Measurements from ENCODE around the gene GPANK1.

GPANK1 gene

GRCh38 chr6:31642798-31643570 lies 21.8 kb downstream of the GPANK1 start:
- no peak for DNase-seq (ENCODE audit: low read depth in 3 of 3, low spot score in 1 of 3)

DNA sequence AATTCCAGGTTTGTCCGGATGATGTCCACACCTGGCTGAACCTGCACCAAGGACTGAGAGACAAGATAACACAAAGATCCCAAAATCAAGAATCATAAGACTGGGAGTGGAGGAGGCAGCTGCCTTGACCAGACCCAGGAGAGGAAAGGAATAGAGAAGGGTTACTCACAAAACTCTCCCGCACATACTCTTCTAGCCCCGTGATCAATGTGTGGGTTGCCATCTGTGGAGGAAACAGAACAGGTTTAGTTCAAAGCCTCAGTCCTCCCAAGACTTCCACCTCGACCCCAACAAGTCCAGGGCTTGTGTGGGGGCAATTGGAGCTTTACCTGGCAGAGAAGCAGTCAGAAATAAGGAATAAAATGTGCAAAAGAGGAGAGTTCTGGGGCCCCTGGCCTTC lies 23.4 kb downstream of the GPANK1 start:
- no peak for DNase-seq (ENCODE audit: low read depth in 3 of 3, low spot score in 1 of 3)

DNA sequence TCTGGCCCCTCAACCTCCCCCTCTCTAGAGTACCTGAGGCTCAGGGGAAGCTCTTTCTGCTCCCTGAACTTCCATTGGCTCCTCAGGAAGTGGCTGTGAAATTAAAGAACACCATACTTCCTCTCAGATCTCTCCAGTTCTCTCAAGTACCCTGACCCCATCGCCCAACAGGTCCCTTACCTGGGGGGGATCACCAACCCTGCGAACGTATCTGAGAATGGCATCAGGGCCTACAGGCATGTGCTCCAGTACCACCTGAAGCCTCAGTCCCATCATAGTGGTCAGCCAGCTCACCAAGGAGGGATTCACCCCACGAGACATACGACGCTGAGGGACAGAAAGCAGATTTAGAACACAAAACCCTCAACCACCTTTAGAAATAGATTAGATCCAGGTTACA lies 24.2 kb downstream of the GPANK1 start:
- DNase-seq (ENCODE audit: low read depth in 3 of 3, low spot score in 1 of 3), result no peak

DNA sequence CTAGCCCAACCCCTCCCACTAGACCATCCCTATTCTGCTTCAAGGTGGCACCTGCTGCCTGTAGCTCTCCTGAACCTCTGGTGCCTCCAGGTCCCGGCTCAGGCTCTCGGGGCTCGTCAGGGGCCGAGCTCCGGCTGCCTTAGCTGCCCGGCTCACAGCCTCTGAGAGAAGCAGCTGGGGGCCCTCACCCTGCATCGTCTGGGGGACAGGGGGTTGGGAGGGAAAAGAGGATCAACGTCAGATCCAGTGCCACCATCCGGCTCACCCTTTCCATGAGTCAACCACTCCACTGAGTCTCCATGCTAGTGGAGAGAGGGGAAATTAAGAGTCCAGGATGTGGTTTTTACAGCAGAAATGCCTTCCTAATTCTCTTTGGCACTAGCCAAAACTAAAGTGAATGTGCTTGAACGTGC lies 25.3 kb downstream of the GPANK1 start:
- DNase-seq (ENCODE audit: low read depth in 3 of 3, low spot score in 1 of 3), result no peak

DNA sequence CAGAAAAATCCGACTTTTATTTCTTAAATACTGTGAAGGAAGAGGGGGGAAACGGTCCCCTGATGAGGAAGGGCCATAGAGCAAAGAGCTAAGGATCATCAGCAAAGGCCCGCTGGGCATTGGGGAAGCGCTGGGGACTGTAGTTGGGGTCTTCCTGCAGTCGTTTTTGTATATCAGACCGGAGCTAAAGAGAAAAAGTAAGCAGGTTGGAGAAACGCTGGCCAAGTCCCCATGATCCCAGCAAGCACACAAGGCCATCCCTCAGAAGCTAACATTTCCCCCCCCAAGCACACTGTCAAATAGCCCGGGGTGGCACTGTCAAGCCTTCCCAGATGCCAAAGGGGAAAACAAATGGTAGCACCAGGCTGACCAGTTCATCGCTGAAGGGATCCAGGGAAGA lies 25.8 kb downstream of the GPANK1 start:
- no peak for DNase-seq (ENCODE audit: low read depth in 3 of 3, low spot score in 1 of 3)

DNA sequence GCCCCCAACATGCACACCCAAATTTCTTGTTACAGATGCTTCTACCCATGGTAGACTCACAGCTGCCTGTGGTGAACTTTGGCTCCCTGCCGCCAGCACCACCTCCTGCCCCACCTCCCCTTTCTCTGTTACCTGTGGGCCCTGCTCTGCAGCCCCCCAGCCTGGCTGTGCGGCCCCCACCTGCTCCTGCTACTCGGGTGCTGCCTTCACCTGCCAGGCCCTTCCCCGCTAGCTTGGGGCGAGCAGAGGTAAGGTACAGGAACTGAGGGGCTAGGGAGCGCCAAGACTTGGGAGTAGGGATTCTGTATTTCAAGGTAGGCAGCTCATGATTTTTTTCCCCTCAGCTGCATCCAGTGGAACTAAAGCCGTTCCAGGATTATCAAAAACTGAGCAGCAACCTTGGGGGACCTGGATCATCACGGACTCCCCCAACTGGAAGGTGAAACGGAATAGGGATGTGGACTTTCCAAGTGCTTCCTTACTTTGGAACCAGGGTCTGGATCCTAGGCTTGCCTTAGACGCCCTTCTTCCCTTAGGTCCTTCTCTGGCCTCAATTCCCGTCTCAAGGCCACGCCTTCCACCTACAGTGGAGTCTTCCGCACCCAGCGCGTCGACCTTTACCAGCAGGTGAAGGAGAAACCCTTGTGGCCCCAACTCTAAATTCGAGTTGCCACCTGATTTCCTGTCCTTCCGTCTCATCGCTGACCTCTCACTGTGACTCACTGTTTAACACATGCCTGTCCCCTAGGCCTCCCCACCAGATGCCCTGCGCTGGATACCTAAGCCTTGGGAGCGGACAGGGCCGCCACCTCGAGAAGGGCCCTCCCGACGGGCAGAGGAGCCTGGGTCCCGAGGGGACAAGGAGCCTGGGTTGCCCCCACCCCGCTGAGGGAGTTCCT lies 27.9 kb downstream of the GPANK1 start:
- no peak for DNase-seq (ENCODE audit: low read depth in 3 of 3, low spot score in 1 of 3)

DNA sequence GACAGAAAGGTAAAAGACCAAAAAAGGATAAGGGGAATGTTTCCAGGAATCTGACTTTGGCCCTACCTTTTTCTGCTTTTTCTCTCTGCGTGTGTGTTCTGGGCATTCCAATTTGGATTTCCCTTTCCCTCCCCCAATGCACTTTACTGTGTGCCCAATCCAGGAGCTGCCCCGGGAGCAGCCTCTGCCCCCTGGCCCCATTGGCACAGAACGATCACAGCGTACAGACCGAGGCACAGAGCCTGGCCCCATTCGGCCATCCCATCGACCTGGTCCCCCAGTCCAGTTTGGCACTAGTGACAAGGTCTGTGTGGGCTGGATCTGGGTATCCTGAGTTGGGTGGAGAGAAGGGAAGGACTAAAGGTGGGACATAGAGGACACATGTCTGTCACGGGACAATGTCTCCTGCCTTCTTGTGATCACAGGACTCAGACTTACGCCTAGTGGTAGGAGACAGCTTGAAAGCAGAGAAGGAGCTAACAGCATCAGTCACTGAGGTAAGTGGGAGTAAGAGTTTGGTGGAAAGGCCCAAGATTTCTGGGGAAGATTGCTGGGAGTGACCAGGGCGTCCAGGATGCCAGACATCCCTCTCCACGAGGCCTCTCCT lies 29.7 kb downstream of the GPANK1 start:
- DNase-seq (ENCODE audit: low read depth in 3 of 3, low spot score in 1 of 3), result no peak

- no peak for DNase-seq (ENCODE audit: low read depth in 3 of 3, low spot score in 1 of 3)
Measured at GRCh38 chr6:31634131-31634530, 30.7 kb downstream of the GPANK1 start.

DNA sequence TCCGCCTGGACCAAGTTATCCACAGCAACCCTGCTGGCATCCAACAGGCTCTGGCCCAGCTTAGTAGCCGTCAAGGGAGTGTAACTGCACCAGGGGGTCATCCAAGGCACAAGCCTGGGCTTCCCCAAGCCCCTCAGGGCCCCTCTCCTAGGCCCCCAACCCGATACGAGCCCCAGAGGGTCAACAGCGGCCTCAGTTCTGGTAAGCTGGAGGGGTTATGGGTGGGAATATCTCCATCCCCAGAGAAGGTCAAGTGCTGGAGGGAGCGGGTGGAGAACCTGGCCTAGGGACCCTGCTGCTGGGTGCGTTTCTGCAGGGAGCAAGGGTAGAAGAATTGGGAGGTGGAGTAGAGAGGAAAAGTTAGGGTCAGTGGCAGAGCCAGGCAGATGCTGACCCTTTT lies 31.4 kb downstream of the GPANK1 start:
- no peak for DNase-seq (ENCODE audit: low read depth in 3 of 3, low spot score in 1 of 3)

GRCh38 chr6:31632279-31632946 lies 32.4 kb downstream of the GPANK1 start:
- no peak for DNase-seq (ENCODE audit: low read depth in 3 of 3, low spot score in 1 of 3)

DNA sequence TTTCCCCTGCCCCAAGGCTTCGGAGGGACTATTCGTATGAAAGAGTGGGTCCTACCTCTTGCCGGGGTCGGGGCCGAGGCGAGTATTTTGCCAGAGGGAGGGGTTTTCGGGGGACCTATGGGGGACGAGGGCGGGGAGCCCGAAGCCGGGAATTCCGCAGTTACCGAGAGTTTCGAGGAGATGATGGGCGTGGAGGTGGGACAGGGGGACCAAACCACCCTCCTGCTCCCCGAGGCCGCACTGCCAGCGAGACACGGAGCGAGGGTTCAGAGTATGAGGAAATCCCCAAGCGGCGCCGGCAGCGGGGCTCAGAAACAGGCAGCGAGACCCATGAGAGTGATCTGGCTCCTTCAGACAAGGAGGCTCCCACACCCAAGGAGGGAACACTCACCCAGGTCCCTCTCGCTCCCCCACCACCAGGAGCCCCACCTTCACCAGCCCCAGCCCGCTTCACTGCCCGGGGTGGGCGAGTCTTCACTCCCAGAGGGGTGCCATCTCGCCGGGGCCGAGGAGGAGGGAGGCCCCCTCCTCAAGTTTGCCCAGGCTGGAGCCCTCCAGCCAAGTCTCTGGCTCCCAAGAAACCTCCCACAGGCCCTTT lies 33.0 kb downstream of the GPANK1 start:
- DNase-seq (ENCODE audit: low read depth in 3 of 3, low spot score in 1 of 3), result no peak

GRCh38 chr6:31631209-31631608 lies 33.6 kb downstream of the GPANK1 start:
- DNase-seq (ENCODE audit: low read depth in 3 of 3, low spot score in 1 of 3), result no peak

DNA sequence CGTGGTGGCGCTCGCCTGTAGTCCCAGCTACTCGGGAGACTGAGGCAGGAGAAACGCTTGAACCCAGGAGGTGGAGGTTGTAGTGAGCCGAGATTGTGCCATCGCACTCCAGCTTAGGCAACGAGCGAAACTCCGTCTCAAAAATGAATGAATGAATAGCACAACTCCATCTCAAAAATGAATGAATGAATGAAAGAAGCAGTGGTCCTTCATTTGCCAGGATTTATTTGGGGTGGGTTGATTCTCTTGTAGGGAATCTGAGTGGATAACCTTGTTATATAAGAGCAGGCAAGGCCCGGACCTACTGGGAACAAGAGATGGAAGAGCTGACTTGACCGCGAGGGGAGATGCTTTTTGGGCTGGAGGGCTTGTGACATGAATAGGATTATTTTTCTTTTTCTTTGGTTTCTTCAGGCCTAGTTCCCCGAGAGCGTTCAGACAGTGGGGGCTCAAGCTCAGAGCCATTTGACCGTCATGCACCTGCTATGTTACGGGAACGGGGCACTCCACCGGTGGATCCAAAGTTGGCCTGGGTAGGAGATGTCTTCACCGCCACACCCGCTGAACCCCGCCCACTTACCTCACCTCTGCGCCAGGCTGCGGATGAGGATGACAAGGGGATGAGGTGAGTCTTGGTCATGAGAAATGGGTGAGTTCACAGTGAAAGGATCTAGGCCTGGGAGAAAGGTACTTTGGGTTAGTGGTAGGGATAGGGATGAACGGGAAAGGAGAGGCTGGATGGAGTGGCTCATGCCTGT lies 34.4 kb downstream of the GPANK1 start:
- no peak for DNase-seq (ENCODE audit: low read depth in 3 of 3, low spot score in 1 of 3)

DNA sequence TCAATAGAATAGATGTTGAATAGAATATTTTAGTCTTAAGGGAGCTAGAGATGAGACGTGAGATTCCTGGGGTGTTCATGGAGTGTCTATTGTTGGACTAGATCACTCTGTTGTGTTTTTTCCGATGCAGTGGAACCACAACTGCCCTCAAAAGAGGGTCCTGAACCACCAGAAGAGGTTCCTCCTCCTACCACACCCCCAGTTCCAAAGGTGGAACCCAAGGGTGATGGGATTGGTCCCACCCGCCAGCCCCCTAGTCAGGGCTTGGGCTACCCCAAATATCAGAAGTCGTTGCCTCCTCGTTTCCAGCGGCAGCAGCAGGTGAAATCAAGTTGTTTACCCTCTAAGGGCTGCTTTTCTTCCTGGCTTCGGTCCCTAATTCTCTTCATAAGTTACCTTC lies 35.8 kb downstream of the GPANK1 start:
- no peak for DNase-seq (ENCODE audit: low read depth in 3 of 3, low spot score in 1 of 3)

GRCh38 chr6:31627690-31628287 lies 37.0 kb downstream of the GPANK1 start:
- DNase-seq (ENCODE audit: low read depth in 3 of 3, low spot score in 1 of 3), result no peak

DNA sequence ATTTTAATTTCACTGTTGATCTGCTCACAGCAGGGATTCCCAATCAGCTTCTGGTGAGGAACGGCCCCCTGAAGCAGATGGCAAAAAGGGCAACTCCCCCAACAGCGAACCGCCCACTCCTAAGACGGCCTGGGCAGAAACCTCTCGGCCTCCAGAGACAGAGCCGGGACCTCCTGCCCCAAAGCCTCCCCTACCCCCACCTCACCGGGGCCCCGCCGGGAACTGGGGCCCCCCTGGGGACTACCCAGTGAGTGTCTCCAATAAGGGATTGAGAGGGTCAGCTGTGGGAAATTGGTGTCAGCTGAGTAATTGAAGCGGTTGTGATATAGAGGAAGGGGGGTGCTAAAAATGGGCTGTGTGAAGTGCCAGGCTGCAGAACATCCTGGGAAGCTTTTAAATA lies 37.8 kb downstream of the GPANK1 start:
- DNase-seq (ENCODE audit: low read depth in 3 of 3, low spot score in 1 of 3), result no peak

DNA sequence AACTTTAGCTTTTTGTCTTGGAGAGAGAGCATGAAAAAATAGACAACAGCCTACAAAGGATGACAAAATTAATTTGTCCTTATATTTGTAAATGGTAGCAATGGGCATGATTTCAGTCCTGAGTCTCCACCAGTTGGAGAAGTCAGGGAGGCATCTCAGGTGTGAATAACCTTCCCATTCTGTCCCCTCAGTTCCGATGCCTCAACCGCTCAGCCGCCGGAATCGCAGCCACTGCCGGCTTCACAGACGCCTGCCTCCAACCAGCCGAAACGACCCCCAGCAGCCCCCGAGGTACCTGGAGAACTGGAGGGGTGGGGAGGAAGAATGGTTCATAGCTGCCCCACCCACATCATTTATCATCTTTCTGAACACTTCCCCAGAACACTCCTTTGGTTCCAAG lies 40.7 kb downstream of the GPANK1 start:
- DNase-seq (ENCODE audit: low read depth in 3 of 3, low spot score in 1 of 3), result no peak

DNA sequence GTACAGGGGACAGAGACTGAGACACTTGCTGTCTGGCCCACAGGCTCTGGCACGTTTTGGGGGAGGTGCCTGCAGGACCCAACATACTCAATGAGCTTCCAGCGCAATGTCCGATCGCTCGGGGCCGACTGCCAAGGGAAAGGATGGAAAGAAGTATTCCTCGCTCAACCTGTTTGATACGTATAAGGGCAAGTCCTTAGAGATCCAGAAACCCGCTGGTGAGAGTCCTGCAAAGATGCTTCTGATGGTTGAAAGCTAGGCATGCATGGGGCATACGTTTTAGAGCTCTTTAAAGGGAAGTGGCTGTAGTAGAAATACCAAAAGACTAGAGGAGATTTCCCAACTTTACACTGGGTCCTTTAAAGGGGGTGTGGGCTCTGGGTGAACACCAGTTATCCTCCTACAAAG lies 42.1 kb downstream of the GPANK1 start:
- no peak for DNase-seq (ENCODE audit: low read depth in 3 of 3, low spot score in 1 of 3)

DNA sequence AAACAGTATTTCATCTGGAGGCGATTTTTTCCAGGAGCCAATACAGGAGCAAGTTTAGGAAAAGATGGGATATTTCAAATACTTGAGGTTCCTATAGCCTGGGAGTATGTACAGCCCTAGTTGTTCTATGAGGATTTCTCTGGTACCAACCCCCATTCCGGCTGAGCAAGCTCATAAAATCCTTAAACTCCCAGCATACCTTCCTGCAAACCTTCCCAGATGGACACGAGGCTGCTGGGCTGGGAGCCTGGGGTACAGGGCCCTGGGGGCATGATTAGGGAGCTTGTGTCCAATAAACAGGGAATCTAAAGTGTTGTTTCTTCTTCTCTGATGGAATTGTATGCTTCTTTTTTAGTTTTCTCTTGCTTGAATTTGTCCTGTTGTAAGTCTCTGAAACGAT lies 42.8 kb downstream of the GPANK1 start:
- DNase-seq (ENCODE audit: low read depth in 3 of 3, low spot score in 1 of 3), result no peak

Data from stimulated activated CD4-positive, alpha-beta T cell treated with anti-CD3 and anti-CD28 coated beads, TNF-alpha, amount 100 ng/mL, for 1 hour (primary cell).